NCI-H2196 treated with DMSO at 0.1 percent for 48 hours (cell line): ENCODE measurements around the gene SEPTIN12.
A peak's percentile ranks its signal among the peaks of the same experiment; 100 is the strongest.
"Not testable (repeated sequence)": the region's sequence is repeated elsewhere in the genome, so short reads cannot be mapped to it uniquely, and the experiment has no call there.

Experiments
- DNase-seq: peaks from one replicate; lab custom pipeline; 2025; ENCODE audit not compliant: unreplicated experiment; lab: John Stamatoyannopoulos, UW

SEPTIN12 gene

DNA sequence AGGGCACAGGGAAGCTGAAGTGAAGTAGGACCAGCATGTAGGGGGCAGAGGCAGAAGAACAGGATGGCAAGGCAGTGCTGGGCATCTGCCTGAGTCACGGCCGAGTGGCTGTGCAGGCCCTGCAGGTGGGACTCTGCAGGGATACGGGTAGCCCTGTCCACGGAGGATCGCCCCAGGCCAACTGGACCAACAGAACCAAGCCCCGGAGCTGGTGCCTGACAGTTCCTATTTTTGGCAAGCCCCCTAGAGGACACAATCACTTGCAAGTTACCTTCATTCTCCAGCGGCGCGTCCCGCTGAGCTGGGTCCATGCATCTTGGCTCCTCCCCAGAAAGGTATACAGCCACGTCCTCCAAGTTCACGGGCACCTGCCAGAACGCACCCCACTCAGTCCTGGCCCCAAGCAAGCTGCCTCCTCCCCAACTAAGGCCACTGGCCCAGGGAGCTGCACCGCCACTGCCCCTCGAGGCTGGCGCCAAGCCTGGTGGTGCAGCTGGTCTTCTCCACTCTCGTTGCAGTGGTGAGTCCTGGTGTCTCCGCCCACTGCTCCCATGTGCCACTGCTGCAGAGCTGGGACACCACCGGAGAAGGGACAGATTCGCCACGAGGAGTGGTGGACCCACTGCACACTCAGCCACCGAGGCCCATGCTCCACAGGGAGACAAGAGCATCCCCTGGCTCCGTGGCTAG is 27.8 kb downstream of the SEPTIN12 start:
- no peak for DNase-seq

DNA sequence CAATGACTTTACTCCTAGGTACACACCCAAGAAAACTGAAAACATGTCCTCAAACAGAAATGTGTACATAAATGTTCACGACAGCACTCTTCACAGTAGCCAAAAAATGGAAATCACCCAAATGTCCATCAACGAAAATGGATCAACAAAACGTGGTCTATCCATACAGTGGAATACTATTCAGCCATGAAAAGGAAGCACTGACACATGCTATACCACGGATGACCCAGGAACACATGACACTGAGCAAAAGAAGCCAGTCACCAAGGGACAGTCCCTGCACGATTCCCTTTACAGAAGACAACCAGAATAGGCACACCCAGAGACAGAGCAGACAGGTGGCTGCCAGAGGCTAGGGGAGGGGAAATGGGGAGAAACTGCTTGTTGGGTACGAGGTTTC is 32.5 kb downstream of the SEPTIN12 start:
- no peak for DNase-seq

GRCh38 chr16:4754865-4755264 is 33.3 kb downstream of the SEPTIN12 start:
- no peak for DNase-seq

DNA sequence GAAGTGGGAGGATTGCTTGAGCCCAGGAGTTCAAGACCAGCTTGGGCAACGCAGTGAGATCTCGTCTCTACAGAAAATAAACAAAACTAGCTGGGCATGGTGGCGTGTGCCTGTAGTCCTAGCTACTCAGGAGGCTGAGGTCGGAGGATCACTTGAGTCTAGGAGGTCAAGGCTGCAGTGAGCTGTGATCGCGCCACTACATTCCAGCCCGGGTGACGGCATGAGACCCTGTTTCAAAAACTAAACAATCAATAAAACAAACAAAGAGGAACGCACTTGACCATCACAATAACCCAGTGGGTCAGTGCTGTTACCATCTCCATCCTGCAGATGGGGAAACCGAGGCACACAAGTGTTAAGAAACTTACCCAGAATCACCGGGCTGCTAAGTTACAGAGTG is 34.9 kb downstream of the SEPTIN12 start:
- DNase-seq: no peak

GRCh38 chr16:4752351-4753100 is 35.6 kb downstream of the SEPTIN12 start:
- no peak for DNase-seq

GRCh38 chr16:4750896-4751295 is 37.2 kb downstream of the SEPTIN12 start:
- DNase-seq: no peak

DNA sequence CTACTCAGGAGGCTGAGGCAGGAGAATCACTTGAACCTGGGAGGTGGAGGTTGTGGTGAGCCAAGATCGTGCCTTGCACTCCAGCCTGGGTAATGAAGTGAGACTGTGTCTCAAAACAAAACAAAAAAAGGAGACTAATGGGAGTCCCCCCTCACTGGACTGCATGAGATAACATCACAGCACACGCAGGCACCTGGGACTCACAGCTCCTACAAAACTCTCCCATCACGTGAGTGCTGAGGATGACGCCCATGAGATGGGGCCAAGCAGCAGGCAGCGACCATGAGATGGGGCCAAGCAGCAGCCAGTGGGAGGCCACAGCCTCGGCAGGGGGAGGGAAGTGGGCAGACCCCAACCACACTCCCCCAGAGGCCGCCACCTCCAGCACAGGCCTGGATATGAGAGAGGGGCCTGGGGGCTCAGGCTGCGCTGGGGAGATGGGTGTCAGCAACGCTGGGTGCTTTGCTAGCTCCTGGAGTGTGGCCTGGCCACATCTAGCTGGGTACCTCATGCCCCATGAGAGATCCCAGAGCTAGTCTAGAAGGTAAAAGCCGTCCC is 38.4 kb downstream of the SEPTIN12 start:
- DNase-seq: no peak

GRCh38 chr16:4748682-4749411 is 39.3 kb downstream of the SEPTIN12 start:
- no peak for DNase-seq

GRCh38 chr16:4747906-4748681 is 40.1 kb downstream of the SEPTIN12 start:
- DNase-seq: no peak

- no peak for DNase-seq
Observed at GRCh38 chr16:4746991-4747574, 41.1 kb downstream of the SEPTIN12 start.

GRCh38 chr16:4746215-4746614 is 41.9 kb downstream of the SEPTIN12 start:
- no peak for DNase-seq

DNA sequence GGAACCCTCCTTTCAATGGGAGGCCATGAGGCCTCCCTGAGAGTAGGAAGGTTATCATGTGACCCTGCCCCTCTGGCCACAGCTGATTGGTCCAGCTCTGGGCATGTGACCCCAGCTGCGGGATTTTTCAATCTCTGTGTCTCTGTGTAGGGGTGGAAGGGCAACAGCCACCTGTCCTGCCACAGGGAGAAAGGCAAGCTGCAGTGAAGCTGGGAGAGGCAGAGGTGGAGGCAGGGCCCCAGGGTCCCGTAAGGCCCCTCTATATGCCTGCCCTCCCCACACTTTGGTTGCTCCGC is 42.9 kb downstream of the SEPTIN12 start:
- DNase-seq: no peak

GRCh38 chr16:4744555-4745273 is 43.4 kb downstream of the SEPTIN12 start:
- DNase-seq: no peak

GRCh38 chr16:4743226-4743878 is 44.8 kb downstream of the SEPTIN12 start:
- DNase-seq: no peak

GRCh38 chr16:4738370-4738769 is 49.8 kb downstream of the SEPTIN12 start:
- not testable (repeated sequence) for DNase-seq

DNA sequence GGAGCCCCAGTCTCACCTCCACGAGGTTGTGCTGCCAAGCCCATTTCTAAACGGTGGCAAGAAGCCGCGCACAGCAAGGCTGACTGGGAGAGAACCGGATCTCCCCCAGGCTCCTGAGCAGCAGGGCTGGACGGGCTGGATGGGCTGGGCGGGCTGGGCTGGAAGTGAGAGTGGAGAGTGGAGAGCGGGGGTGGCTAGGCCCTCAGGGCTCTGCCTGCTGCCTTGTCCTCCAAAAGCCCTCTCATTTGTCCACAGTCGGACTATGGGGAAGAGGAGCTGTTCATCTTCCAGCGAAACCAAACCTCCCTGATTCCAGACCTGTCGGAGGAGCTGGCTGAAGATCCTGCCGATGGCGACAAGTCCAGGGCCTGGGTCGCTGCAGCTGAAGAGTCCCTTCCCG is 50.6 kb downstream of the SEPTIN12 start:
- no peak for DNase-seq

DNA sequence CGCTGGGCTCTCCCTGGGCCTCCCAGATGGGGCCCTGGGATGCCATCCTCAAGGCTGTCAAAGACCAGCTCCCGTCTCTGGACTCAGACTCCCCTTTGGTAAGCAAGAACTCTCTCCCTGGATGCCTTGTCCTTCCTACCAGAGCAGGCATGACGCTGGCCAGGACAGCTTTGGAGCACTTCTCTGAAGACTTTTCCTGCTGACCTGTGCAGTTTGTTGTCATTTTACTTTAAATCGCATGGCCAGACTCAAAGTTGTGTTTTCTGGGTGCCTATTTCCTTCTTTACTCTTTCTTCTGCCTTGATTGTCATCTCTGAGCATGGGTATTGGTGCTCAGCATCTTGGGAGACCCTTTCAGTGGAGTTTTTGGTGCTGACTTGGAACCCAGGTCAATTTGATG is 51.6 kb downstream of the SEPTIN12 start:
- no peak for DNase-seq

DNA sequence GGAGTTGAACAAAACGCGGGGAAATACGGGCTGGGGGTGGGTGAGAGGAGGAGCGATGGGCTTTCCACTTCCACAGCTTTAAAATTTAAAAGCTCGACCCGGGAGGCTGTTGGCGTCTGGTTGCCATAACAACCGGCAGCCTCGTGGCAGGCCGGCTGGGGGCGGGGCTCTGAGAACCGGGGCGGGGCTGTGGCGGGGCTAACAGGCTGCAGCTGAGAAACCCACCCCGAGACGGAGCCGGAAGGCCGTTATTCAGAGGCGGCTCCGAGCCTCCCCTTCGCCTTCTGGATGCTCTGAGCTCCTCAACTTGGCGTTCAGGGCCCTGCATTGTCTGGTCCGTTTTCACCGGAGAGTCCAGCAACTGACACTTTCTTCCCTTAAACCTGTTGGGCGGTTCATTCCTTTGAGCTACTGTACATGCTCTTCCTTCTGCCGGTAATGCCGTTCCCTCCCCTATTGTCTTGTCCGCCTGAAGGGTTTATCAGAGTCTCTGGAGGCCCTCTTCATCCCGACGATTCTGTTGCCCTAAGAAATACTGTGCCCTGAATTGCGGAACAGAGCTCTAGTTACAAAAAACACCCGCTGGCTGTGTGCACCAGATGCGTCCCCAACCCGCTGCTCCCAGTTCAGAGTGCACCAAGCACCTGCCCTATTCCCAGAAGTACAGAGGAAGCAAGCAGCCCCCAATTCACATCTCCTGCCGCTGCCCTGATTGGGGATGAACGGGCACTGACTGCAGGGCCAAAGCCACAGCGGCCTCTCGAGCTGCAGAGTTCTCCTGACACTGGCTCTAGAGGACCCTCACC is 53.2 kb downstream of the SEPTIN12 start:
- peak; percentile 71 for DNase-seq
